ENCODE results near the gene CDK5RAP3.

DNA sequence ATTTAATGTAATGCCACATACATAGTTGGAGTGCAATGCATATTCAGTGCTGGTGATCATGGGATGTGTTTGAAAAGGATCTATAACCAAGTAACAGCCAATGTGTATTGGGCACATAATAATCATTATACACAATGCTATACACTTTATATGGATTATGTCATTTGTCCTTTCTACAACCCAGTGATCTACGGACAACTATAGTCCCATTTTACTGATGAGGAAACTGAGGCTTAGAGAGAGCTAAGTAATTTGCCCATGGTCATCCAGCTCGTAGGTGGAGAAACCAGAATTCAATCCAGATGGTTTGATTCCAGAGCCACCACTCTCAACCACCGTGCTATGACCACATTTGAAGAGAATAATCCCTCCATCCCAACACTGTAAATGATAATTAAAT is 39.3 kb downstream of the CDK5RAP3 start:
- TF ChIP-seq POLR2AphosphoS2 (conservative IDR thresholded peaks at IDR 0.05; ENCODE audit: low read length) (no peak), SMC3 (IDR thresholded peaks at IDR 0.05) (no peak), MAFK (IDR thresholded peaks at IDR 0.05; ENCODE audit: partially characterized antibody) (no peak), JUNB (IDR thresholded peaks at IDR 0.05) (no peak)
- TF ChIP-seq, protein P1, sequence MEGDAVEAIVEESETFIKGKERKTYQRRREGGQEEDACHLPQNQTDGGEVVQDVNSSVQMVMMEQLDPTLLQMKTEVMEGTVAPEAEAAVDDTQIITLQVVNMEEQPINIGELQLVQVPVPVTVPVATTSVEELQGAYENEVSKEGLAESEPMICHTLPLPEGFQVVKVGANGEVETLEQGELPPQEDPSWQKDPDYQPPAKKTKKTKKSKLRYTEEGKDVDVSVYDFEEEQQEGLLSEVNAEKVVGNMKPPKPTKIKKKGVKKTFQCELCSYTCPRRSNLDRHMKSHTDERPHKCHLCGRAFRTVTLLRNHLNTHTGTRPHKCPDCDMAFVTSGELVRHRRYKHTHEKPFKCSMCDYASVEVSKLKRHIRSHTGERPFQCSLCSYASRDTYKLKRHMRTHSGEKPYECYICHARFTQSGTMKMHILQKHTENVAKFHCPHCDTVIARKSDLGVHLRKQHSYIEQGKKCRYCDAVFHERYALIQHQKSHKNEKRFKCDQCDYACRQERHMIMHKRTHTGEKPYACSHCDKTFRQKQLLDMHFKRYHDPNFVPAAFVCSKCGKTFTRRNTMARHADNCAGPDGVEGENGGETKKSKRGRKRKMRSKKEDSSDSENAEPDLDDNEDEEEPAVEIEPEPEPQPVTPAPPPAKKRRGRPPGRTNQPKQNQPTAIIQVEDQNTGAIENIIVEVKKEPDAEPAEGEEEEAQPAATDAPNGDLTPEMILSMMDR (IDR thresholded peaks at IDR 0.05): no peak
